Fibroblast of lung (primary cell): ENCODE measurements around the gene SLCO2B1.

Experiments
- CTCF ChIP-seq, 2 donors: IDR thresholded peaks in 1 of 2; conservative IDR thresholded peaks in 1 of 2; 1 replicate in 1 of 2; 2 replicates in 1 of 2; pipeline ENCODE4 v1.5.1; 2011 to 2012; ENCODE audit warnings: low read length in 2 of 2, control low read depth in 1 of 2, inconsistent platforms in 1 of 2, low read depth in 1 of 2, mild to moderate bottlenecking in 1 of 2
- EZH2 ChIP-seq: IDR thresholded peaks from 2 replicates; pipeline ENCODE4 v1.5.1; 2012; ENCODE audit warnings: low read length, control low read depth, mild to moderate bottlenecking; ENCODE audit errors: missing control alignments

- peak; percentile 79 to 91 for TF ChIP-seq CTCF (conservative IDR thresholded peaks at IDR 0.05 in 1 of 2, IDR thresholded peaks at IDR 0.05 in 1 of 2; ENCODE audit: low read depth in 1 of 2, low read length in 2 of 2)
- no peak for TF ChIP-seq EZH2
These were observed 10.4 kb upstream of the SLCO2B1 start for GRCh38 chr11:75140269-75141138.
